ENCODE data around the gene STK10. TPM values are rescaled to one million over a fixed set of nuclear protein-coding genes. Genes with fewer than 3 reads are reported as not detected.

The STK10 gene
- total and polyA plus RNA-seq, 11 donors = 5.5 to 52.9 (median 10.2) TPM

- ATAC-seq (no peak), DNase-seq (no peak)
- TF ChIP-seq, protein P1, sequence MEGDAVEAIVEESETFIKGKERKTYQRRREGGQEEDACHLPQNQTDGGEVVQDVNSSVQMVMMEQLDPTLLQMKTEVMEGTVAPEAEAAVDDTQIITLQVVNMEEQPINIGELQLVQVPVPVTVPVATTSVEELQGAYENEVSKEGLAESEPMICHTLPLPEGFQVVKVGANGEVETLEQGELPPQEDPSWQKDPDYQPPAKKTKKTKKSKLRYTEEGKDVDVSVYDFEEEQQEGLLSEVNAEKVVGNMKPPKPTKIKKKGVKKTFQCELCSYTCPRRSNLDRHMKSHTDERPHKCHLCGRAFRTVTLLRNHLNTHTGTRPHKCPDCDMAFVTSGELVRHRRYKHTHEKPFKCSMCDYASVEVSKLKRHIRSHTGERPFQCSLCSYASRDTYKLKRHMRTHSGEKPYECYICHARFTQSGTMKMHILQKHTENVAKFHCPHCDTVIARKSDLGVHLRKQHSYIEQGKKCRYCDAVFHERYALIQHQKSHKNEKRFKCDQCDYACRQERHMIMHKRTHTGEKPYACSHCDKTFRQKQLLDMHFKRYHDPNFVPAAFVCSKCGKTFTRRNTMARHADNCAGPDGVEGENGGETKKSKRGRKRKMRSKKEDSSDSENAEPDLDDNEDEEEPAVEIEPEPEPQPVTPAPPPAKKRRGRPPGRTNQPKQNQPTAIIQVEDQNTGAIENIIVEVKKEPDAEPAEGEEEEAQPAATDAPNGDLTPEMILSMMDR (IDR thresholded peaks at IDR 0.05) = no peak
- no peak for TF ChIP-seq POLR2A (IDR thresholded peaks at IDR 0.05)
- Histone ChIP-seq H3K36me3 (peaks cover 0 to 4% (median 0%) of the 10 kb centered on the region in 9 donors), H3K9me3 (no peaks in the 10 kb centered on the region), H3K4me1 (peaks cover 5 to 95% (median 44%) of the 10 kb centered on the region in 12 donors), H3K27me3 (no peaks in the 10 kb centered on the region), H3K27ac (peak overlapping the region in 10 of 12 donors; percentile 62 to 93 (median 80)), H3K4me3 (peak overlapping the region in 1 of 12 donors; percentile 46)
- WGBS, 4 donors = 62 to 84% (median 80%) methylated on average over 12 to 18 of the region's 18 CpGs
- intact Hi-C loops (cut with DNase I) = loop anchor here in 1 of 10 donors (5.0 kb wide), 1 partner anchor 56 kb away; no protein-coding TSS in a partner anchor
Measured at GRCh38 chr5:172178301-172178987, 9.6 kb downstream of the STK10 start.

DNA sequence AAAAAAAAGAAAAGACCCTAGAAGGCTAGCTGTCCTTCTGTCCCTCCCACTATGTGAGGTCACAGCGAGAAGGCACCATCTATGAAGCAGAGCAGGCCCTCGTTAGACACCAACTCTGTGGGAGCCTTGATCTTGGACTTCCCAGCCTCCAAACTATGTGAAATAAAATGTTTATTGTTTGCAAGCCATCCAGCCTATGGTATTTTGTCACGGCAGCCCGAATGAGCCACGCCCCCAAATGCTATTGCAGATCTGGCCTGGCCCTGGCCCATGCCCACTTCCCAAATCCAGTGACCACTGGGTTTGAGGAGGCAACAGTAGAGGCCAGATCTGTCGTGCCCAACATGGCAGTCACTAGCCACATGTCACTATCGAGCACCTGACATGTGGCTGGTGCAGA lies 10.8 kb downstream of the STK10 start:
- intact Hi-C loops (cut with DNase I) = loop anchor here in 1 of 10 donors (5.0 kb wide), 1 partner anchor 55 kb away; no protein-coding TSS in a partner anchor
- WGBS, 4 donors = 87 to 91% (median 89%) methylated on average over 7 of the region's 7 CpGs
- Histone ChIP-seq H3K27ac (peak overlapping the region in 1 of 12 donors; percentile 93), H3K9me3 (no peaks in the 10 kb centered on the region), H3K4me3 (no peak overlapping the region), H3K27me3 (no peaks in the 10 kb centered on the region), H3K4me1 (peaks cover 5 to 99% (median 49%) of the 10 kb centered on the region in 12 donors), H3K36me3 (peaks cover 0 to 4% (median 0%) of the 10 kb centered on the region in 9 donors)
- no peak for TF ChIP-seq POLR2A (IDR thresholded peaks at IDR 0.05)
- TF ChIP-seq, protein P1 (IDR thresholded peaks at IDR 0.05) = no peak
- ATAC-seq (no peak), DNase-seq (no peak)

- WGBS, 4 donors = 49 to 64% (median 62%) methylated on average over 7 of the region's 7 CpGs
- Histone ChIP-seq H3K9me3 (no peaks in the 10 kb centered on the region), H3K36me3 (peaks cover 0 to 9% (median 0%) of the 10 kb centered on the region in 9 donors), H3K27ac (peak overlapping the region in 8 of 12 donors; percentile 28 to 93 (median 71)), H3K27me3 (no peaks in the 10 kb centered on the region), H3K4me3 (peak overlapping the region in 6 of 12 donors; percentile 2 to 48 (median 36)), H3K4me1 (peaks cover 5 to 96% (median 45%) of the 10 kb centered on the region in 12 donors)
- peak in 4 of 5 donors; percentile 68 to 87 (median 70) for DNase-seq
- ATAC-seq = peak in 3 of 4 donors; percentile 18 to 47 (median 38)
- no peak for TF ChIP-seq POLR2A (IDR thresholded peaks at IDR 0.05)
- TF ChIP-seq, protein P1 (IDR thresholded peaks at IDR 0.05) = no peak
- intact Hi-C loops (cut with DNase I) = loop anchor here in 1 of 10 donors (5.0 kb wide), 1 partner anchor 53 kb away; no protein-coding TSS in a partner anchor
Measured at GRCh38 chr5:172175263-172175719, 12.7 kb downstream of the STK10 start.

- Histone ChIP-seq H3K27me3 (no peaks in the 10 kb centered on the region), H3K27ac (peak overlapping the region in 10 of 12 donors; percentile 44 to 93 (median 69)), H3K4me1 (peaks cover 5 to 96% (median 37%) of the 10 kb centered on the region in 12 donors), H3K36me3 (peaks cover 0 to 15% (median 0%) of the 10 kb centered on the region in 9 donors), H3K4me3 (peak overlapping the region in 1 of 12 donors; percentile 48), H3K9me3 (no peaks in the 10 kb centered on the region)
- 83 to 88% (median 86%) methylated on average over 11 to 12 of the region's 12 CpGs for WGBS, 4 donors
- DNase-seq = peak in 3 of 5 donors; percentile 34 to 72 (median 54)
- intact Hi-C loops (cut with DNase I) = no loop called here
- TF ChIP-seq, protein P1 (IDR thresholded peaks at IDR 0.05) = no peak
- no peak for TF ChIP-seq POLR2A (IDR thresholded peaks at IDR 0.05)
- no peak for ATAC-seq
Measured at GRCh38 chr5:172173564-172174153, 14.4 kb downstream of the STK10 start.
